ENCODE results near the gene SYNGAP1. TPM values are rescaled to one million over a fixed set of nuclear protein-coding genes. Genes with fewer than 3 reads are reported as not detected.

The SYNGAP1 gene
- total and polyA plus RNA-seq, 9 of the 15 experiments (the other 6 are each of a cell fraction or from before 2014, with no cell fraction given) = 0.01 to 22.8 (median 3.2) TPM

DNA sequence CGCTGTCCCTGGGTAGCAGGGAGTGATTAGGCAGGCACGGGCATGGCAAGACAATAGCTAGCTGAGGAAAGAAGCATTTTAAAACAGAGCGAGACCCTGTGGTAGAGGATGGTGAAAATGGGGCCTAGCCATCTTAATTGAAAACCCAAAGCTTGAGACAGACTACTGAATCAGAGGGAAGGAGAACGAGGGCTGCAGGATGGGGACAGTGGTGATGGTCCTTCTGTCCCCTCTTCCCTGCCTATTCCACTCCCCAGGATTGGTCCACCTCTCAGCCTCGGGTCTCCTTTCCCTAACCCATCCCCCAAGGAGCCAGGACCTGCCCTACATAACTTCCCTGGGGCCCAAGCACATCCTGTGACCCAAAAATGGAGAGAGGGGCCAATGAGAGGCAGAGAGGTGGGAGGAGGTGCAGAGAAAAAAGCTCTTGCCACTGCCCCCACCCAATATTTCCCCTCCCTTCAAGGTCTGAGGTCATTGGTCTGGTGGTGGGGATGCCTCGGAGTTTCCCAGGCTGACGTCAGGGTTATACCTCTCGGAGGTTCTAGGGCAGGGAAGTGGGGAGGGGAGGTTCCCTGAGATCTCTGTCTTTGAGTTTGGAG, 1.1 kb upstream of the SYNGAP1 start (continued):
- TF ChIP-seq, protein P1, sequence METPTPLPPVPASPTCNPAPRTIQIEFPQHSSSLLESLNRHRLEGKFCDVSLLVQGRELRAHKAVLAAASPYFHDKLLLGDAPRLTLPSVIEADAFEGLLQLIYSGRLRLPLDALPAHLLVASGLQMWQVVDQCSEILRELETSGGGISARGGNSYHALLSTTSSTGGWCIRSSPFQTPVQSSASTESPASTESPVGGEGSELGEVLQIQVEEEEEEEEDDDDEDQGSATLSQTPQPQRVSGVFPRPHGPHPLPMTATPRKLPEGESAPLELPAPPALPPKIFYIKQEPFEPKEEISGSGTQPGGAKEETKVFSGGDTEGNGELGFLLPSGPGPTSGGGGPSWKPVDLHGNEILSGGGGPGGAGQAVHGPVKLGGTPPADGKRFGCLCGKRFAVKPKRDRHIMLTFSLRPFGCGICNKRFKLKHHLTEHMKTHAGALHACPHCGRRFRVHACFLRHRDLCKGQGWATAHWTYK (CRISPR knock-in tag; IDR thresholded peaks at IDR 0.05) = peak; percentile 92; the same call in 1 of the 2 replicates
- TF ChIP-seq ZNF583 (CRISPR knock-in tag; IDR thresholded peaks at IDR 0.05) (peak; percentile 6; the same call in 1 of the 2 replicates), PPARD (CRISPR knock-in tag; IDR thresholded peaks at IDR 0.05) (0 out of 2 replicates have a peak, but pooled peaks have one; percentile 23), GABPB1 (CRISPR knock-in tag; IDR thresholded peaks at IDR 0.05) (no peak), ZNF76 (CRISPR knock-in tag; IDR thresholded peaks at IDR 0.05; ENCODE audit: borderline replicate concordance) (0 out of 2 replicates have a peak, but pooled peaks have one; percentile 71), OTX1 (CRISPR knock-in tag; IDR thresholded peaks at IDR 0.05) (0 out of 2 replicates have a peak, but pooled peaks have one; percentile 86), RAD21 (CRISPR knock-in tag; conservative IDR thresholded peaks at IDR 0.05 in 1 of 2, IDR thresholded peaks at IDR 0.05 in 1 of 2) (0 out of 4 replicates have a peak, but pooled peaks of 1 of the 2 experiments have one; percentile 1), RFX5 (IDR thresholded peaks at IDR 0.05; ENCODE audit: low read depth, low read length) (no peak), BACH1 (tag; IDR thresholded peaks at IDR 0.05) (peak; percentile 50; the same call in 1 of the 2 replicates), NR2F6 (CRISPR knock-in tag; IDR thresholded peaks at IDR 0.05) (peak; percentile 49; the same call in 1 of the 2 replicates), ZNF75A (CRISPR knock-in tag; IDR thresholded peaks at IDR 0.05) (peak; percentile 58; the same call in 1 of the 2 replicates), EP300 (IDR thresholded peaks at IDR 0.05; ENCODE audit: low read length) (peak; percentile 62), ZNF561 (CRISPR knock-in tag; conservative IDR thresholded peaks at IDR 0.05) (peak; percentile 76; the same call in 1 of the 2 replicates), PML (IDR thresholded peaks at IDR 0.05; ENCODE audit: low read length) (peak; percentile 35; the same call in 1 of the 2 replicates), BRD9 (IDR thresholded peaks at IDR 0.05; ENCODE audit: low read depth, partially characterized antibody) (peak; percentile 13)
- TF ChIP-seq, protein P2, sequence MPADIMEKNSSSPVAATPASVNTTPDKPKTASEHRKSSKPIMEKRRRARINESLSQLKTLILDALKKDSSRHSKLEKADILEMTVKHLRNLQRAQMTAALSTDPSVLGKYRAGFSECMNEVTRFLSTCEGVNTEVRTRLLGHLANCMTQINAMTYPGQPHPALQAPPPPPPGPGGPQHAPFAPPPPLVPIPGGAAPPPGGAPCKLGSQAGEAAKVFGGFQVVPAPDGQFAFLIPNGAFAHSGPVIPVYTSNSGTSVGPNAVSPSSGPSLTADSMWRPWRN (IDR thresholded peaks at IDR 0.05; ENCODE audit: low read depth) = no peak
- TF ChIP-seq, protein P3, sequence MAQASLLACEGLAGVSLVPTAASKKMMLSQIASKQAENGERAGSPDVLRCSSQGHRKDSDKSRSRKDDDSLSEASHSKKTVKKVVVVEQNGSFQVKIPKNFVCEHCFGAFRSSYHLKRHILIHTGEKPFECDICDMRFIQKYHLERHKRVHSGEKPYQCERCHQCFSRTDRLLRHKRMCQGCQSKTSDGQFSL (CRISPR knock-in tag; IDR thresholded peaks at IDR 0.05) = no peak
- TF ChIP-seq, protein P3 (tag; IDR thresholded peaks at IDR 0.05) = 0 out of 4 replicates have a peak, but pooled peaks of 1 of the 2 experiments have one; percentile 65
- TF ChIP-seq, protein P4, sequence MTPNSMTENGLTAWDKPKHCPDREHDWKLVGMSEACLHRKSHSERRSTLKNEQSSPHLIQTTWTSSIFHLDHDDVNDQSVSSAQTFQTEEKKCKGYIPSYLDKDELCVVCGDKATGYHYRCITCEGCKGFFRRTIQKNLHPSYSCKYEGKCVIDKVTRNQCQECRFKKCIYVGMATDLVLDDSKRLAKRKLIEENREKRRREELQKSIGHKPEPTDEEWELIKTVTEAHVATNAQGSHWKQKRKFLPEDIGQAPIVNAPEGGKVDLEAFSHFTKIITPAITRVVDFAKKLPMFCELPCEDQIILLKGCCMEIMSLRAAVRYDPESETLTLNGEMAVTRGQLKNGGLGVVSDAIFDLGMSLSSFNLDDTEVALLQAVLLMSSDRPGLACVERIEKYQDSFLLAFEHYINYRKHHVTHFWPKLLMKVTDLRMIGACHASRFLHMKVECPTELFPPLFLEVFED (CRISPR knock-in tag; conservative IDR thresholded peaks at IDR 0.05) = peak; percentile 71; the same call in 1 of the 2 replicates
- TF ChIP-seq, protein P5, sequence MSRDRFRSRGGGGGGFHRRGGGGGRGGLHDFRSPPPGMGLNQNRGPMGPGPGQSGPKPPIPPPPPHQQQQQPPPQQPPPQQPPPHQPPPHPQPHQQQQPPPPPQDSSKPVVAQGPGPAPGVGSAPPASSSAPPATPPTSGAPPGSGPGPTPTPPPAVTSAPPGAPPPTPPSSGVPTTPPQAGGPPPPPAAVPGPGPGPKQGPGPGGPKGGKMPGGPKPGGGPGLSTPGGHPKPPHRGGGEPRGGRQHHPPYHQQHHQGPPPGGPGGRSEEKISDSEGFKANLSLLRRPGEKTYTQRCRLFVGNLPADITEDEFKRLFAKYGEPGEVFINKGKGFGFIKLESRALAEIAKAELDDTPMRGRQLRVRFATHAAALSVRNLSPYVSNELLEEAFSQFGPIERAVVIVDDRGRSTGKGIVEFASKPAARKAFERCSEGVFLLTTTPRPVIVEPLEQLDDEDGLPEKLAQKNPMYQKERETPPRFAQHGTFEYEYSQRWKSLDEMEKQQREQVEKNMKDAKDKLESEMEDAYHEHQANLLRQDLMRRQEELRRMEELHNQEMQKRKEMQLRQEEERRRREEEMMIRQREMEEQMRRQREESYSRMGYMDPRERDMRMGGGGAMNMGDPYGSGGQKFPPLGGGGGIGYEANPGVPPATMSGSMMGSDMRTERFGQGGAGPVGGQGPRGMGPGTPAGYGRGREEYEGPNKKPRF (IDR thresholded peaks at IDR 0.05; ENCODE audit: low read depth, low read length) = no peak
